ENCODE data around the gene HTR4.
"Not testable (repeated sequence)": the region's sequence is repeated elsewhere in the genome, so short reads cannot be mapped to it uniquely, and the experiment has no call there.

HTR4 gene

DNA sequence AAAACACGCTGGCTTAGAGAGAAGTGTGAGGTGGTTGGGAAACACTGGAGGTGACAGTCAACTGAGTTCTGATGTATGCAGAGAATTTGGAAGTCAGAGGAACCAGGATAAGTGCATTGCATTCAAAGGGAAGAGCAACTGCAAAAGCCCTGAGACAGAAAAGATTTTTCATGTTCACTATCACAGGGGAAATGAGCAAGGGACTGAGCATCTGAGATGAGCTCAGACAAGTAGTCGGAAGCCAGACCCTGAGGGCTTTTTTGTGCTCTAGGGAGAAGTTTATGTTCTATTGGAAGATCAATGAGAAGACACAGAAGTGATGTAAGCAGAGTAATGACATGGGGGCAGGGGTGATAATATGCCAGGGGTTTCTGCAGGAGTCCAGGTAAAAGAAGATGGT, 97.5 kb downstream of the HTR4 start:
- no peaks in the 10 kb centered on the region for H3K9me3 ChIP-seq (ENCODE audit: control insufficient read depth, insufficient read depth, low read length)
- no peaks in the 10 kb centered on the region for H3K27me3 ChIP-seq (ENCODE audit: control insufficient read depth, insufficient read depth, low read length)
- H3K4me3 ChIP-seq (ENCODE audit: low read depth, low read length): no peak overlapping the region
- no peak overlapping the region for H3K9ac ChIP-seq (ENCODE audit: low read depth, low read length)
- no peaks in the 10 kb centered on the region for H3K36me3 ChIP-seq (ENCODE audit: control insufficient read depth, insufficient read depth, low read length)
- peaks cover 11% of the 10 kb centered on the region for H3K4me1 ChIP-seq (ENCODE audit: control insufficient read depth, insufficient read depth, low read length)

DNA sequence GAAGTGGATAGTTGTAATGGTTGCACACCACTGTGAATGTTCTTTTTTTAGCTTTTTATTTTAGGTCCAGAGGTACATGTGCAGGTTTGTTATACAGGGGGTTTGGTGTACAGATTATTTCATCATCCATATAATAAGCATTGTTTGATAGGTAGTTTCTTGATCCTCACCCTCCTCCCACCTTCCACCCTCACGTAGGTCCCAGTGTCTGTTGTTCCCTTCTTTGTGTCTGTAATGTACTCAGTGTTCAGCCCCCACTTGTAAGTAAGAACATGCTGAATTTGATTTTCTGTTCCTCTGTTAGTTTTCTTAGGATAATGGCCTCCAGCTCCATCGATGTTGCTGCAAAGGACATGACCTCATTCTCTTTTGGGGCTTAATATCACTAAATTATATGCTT, 99.7 kb downstream of the HTR4 start:
- Histone ChIP-seq H3K9ac (ENCODE audit: low read depth, low read length) (no peak overlapping the region), H3K9me3 (ENCODE audit: control insufficient read depth, insufficient read depth, low read length) (no peaks in the 10 kb centered on the region), H3K36me3 (ENCODE audit: control insufficient read depth, insufficient read depth, low read length) (no peaks in the 10 kb centered on the region), H3K4me1 (ENCODE audit: control insufficient read depth, insufficient read depth, low read length) (peaks cover 9% of the 10 kb centered on the region), H3K27me3 (ENCODE audit: control insufficient read depth, insufficient read depth, low read length) (no peaks in the 10 kb centered on the region), H3K4me3 (ENCODE audit: low read depth, low read length) (no peak overlapping the region)

DNA sequence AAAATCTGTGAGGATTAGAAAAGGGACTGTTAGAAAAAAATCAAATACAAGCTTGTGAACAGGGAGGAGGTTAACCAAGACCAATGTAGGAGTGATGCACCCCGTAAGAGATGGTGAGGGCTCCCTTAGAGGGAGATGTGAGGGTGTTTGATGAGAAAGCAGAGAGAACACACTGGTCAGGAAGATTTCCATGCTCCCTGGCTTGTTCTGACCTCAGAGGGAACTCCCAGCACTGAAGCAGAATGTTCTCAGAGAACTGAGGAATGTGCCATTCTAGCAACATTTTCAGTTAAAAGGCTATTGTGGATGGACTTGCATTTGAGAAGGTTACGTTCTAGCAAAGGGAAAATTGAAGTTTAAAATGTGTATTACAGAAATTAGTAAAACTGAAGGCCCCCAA, 110.6 kb downstream of the HTR4 start:
- Histone ChIP-seq H3K4me1 (ENCODE audit: control insufficient read depth, insufficient read depth, low read length) (no peaks in the 10 kb centered on the region), H3K4me3 (ENCODE audit: low read depth, low read length) (no peak overlapping the region), H3K36me3 (ENCODE audit: control insufficient read depth, insufficient read depth, low read length) (no peaks in the 10 kb centered on the region), H3K27me3 (ENCODE audit: control insufficient read depth, insufficient read depth, low read length) (no peaks in the 10 kb centered on the region), H3K9me3 (ENCODE audit: control insufficient read depth, insufficient read depth, low read length) (no peaks in the 10 kb centered on the region), H3K9ac (ENCODE audit: low read depth, low read length) (no peak overlapping the region)

DNA sequence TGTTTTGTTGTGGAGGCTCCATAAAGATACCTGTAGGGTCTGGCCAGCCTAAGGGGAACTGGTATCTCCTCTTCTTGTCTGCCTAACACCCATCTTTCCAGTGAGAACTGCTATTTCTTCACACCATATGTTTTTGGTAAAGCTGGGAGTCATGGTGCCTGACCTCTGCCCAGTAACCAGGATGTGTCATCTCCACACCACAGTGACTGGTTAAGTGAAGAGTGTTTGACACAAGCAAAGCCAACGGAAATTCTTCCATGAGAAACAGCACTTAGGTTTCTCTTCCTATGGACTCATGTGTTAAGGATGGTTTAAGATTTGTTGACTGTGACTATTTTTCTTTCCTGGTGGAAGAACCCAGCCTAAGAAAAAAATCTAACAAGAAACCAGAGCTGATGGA, 111.5 kb downstream of the HTR4 start:
- Histone ChIP-seq H3K9me3 (ENCODE audit: control insufficient read depth, insufficient read depth, low read length) (no peaks in the 10 kb centered on the region), H3K36me3 (ENCODE audit: control insufficient read depth, insufficient read depth, low read length) (no peaks in the 10 kb centered on the region), H3K9ac (ENCODE audit: low read depth, low read length) (no peak overlapping the region), H3K27me3 (ENCODE audit: control insufficient read depth, insufficient read depth, low read length) (no peaks in the 10 kb centered on the region), H3K4me1 (ENCODE audit: control insufficient read depth, insufficient read depth, low read length) (no peaks in the 10 kb centered on the region), H3K4me3 (ENCODE audit: low read depth, low read length) (no peak overlapping the region)

DNA sequence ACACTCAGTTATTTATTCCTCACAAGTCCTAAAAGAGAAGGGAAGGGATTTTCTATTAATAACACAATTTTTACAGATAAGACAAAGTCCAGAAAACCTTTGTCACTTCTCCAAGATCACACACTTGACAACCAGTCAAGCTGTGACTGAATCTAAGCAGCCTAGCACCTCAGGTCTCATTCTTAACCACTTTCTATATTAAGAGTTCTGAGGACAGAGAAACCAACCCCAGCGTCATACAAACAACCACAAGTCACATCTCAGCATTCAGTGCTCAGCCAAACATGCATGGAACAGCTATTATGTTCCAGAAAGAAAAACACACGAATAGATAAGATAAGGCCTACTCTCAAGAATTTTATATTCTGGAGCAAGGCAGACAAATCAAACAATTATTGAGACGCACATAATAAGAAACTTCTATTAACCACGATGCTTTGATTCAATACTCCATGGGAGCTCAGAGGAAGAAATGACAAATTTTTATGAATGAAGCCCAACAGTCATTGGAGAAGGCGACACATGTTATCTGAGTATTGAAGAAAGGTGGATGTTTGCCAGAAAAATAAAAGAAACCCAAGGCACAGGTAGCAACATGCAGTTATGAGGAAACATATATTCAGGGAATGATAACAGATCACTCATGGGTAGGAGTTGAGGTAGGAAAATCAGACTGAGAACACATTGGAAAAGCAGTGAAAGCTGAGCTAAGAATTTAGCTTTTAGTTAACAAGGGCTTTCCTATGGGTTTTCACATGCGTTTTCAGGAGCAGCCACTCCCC, 113.1 kb downstream of the HTR4 start:
- no peaks in the 10 kb centered on the region for H3K36me3 ChIP-seq (ENCODE audit: control insufficient read depth, insufficient read depth, low read length)
- no peak overlapping the region for H3K9ac ChIP-seq (ENCODE audit: low read depth, low read length)
- no peaks in the 10 kb centered on the region for H3K9me3 ChIP-seq (ENCODE audit: control insufficient read depth, insufficient read depth, low read length)

DNA sequence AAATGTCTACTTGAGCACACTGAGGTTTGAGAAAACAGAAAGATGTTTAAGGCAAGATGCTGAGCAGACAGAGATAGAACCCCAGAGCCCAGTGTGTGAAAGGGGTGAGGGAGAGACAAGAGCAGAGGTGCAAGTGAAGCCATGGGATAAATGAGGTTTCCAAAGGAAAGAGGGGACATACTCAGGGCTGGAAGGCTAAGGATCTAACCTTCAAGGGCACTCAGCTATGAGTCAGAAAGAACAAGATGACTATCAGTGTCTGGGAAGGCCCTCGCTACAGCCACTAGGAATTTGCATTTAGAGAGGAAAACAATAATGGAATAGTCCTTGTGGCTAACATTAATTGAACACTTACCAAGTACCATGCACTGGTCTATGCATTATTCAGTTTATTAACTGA, 113.7 kb downstream of the HTR4 start:
- Histone ChIP-seq H3K27me3 (ENCODE audit: control insufficient read depth, insufficient read depth, low read length) (no peaks in the 10 kb centered on the region), H3K4me3 (ENCODE audit: low read depth, low read length) (no peak overlapping the region), H3K36me3 (ENCODE audit: control insufficient read depth, insufficient read depth, low read length) (no peaks in the 10 kb centered on the region), H3K9ac (ENCODE audit: low read depth, low read length) (no peak overlapping the region), H3K4me1 (ENCODE audit: control insufficient read depth, insufficient read depth, low read length) (no peaks in the 10 kb centered on the region), H3K9me3 (ENCODE audit: control insufficient read depth, insufficient read depth, low read length) (no peaks in the 10 kb centered on the region)

More for the DNA sequence above, 113.1 kb downstream of the HTR4 start:
- Histone ChIP-seq H3K27me3 (ENCODE audit: control insufficient read depth, insufficient read depth, low read length) (no peaks in the 10 kb centered on the region), H3K4me1 (ENCODE audit: control insufficient read depth, insufficient read depth, low read length) (no peaks in the 10 kb centered on the region), H3K4me3 (ENCODE audit: low read depth, low read length) (no peak overlapping the region)

DNA sequence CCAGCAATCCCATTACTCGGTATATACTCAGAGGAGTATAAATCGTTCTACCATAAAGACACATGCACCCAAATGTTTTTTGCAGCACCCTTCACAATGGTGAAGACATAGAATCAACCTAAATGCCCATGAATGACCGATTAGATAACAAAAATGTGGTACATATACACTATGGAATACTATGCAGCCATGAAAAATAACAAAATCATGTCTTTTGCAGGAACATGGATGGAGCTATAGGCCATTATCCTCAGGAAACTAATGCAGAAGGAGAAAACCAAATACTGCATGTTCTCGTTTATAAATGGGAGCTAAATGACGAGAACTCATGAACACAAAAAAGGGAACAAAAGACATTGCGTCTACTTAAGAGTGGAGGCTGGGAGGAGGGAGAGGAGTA, 114.5 kb downstream of the HTR4 start:
- Histone ChIP-seq H3K27me3 (ENCODE audit: control insufficient read depth, insufficient read depth, low read length) (no peaks in the 10 kb centered on the region), H3K4me3 (ENCODE audit: low read depth, low read length) (no peak overlapping the region), H3K9ac (ENCODE audit: low read depth, low read length) (no peak overlapping the region), H3K9me3 (ENCODE audit: control insufficient read depth, insufficient read depth, low read length) (no peaks in the 10 kb centered on the region), H3K36me3 (ENCODE audit: control insufficient read depth, insufficient read depth, low read length) (no peaks in the 10 kb centered on the region), H3K4me1 (ENCODE audit: control insufficient read depth, insufficient read depth, low read length) (no peaks in the 10 kb centered on the region)

DNA sequence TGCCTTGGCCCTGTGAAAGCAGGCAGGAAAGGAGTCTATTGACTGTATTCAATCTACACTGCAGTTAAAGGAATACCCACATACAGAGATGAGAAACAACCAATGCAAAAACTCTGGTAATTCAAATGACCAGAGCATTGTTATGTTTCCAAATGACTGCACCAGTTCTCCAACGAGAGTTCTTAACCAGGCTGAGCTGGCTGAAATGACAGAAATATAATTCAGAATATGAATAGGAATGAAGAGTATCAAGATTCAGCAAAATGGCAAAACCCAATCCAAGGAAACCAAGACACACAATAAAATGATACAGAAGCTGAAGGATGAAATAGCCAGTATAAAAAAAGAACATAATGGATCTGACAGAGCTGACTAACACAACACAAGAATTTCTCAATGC, 119.1 kb downstream of the HTR4 start:
- H3K36me3 ChIP-seq (ENCODE audit: control insufficient read depth, insufficient read depth, low read length): no peaks in the 10 kb centered on the region
- H3K9me3 ChIP-seq (ENCODE audit: control insufficient read depth, insufficient read depth, low read length): no peaks in the 10 kb centered on the region
- H3K4me1 ChIP-seq (ENCODE audit: control insufficient read depth, insufficient read depth, low read length): no peaks in the 10 kb centered on the region
- H3K9ac ChIP-seq (ENCODE audit: low read depth, low read length): no peak overlapping the region
- H3K27me3 ChIP-seq (ENCODE audit: control insufficient read depth, insufficient read depth, low read length): no peaks in the 10 kb centered on the region
- no peak overlapping the region for H3K4me3 ChIP-seq (ENCODE audit: low read depth, low read length)

DNA sequence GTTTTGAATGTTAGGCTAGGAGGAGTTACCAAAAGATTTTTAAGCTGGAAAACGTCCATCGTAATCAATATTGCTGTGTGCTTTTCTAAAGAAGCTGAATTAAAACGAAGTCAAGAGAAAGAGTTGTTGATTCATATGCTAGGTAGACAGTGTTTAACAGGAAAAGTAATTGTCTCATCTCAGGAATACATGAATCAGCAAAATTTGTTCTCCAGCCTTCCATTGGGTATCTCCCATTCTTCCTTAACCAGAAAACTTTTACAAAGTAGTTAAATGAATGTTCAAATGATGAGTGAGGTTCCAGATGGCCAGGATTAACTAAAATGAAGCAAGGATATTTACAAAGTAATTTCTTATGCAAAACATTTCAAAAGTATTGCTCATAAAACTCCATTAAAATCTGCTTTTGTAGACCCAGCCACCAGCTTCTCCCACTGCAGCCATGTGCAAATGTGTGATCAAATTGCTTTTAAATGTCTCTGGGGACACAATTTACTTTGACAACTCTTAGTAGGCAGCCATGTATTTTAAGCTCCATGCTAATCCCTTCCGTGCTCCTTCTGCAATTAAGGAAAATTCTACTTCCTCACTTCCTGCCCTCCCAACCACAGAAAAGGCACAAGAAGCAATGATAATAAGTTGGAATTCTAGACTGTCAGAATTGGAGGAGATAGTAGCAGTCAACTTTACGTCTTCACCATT, 121.2 kb downstream of the HTR4 start:
- Histone ChIP-seq H3K36me3 (ENCODE audit: control insufficient read depth, insufficient read depth, low read length) (no peaks in the 10 kb centered on the region), H3K9ac (ENCODE audit: low read depth, low read length) (no peak overlapping the region), H3K4me1 (ENCODE audit: control insufficient read depth, insufficient read depth, low read length) (no peaks in the 10 kb centered on the region), H3K4me3 (ENCODE audit: low read depth, low read length) (no peak overlapping the region), H3K27me3 (ENCODE audit: control insufficient read depth, insufficient read depth, low read length) (no peaks in the 10 kb centered on the region), H3K9me3 (ENCODE audit: control insufficient read depth, insufficient read depth, low read length) (no peaks in the 10 kb centered on the region)

DNA sequence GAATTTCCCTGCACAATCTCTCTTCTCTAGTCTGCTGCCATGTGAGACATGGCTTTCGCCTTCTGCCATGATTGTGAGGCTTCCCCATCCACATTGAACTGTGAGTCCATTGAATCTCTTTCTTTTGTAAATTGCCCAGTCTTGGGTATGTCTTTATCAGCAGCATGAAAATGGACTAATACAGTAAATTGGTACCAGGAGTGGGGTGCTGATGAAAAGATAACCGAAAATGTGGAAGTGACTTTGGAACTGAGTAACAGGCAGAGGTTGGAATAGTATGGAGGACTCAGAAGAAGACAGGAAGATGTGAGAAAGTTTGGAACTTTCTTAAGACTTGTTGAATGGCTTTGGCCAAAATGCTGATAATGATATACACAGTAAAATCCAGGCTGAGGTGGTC, 124.9 kb downstream of the HTR4 start:
- H3K9me3 ChIP-seq (ENCODE audit: control insufficient read depth, insufficient read depth, low read length); H3K36me3 ChIP-seq (ENCODE audit: control insufficient read depth, insufficient read depth, low read length); H3K4me1 ChIP-seq (ENCODE audit: control insufficient read depth, insufficient read depth, low read length); H3K9ac ChIP-seq (ENCODE audit: low read depth, low read length); H3K4me3 ChIP-seq (ENCODE audit: low read depth, low read length); H3K27me3 ChIP-seq (ENCODE audit: control insufficient read depth, insufficient read depth, low read length): not testable (repeated sequence)

DNA sequence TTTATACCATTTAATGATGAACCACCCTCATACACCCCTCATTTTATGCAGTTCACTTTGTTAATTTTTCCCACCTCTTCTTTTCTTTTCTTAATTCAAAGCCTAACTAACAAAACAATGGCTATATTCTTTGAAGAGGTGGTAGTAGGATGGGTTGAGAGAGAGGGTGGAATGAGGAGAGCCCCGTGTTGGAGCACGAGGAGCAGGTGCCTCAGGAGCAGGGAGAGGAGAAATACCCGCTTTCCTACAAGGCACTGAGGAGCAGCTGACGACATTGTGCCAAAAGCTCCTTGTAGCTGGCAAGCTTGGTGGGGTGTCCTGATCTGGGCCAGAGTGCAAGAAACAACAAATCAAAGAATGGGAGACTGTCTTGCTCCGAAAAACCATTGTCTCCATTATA, 129.6 kb downstream of the HTR4 start:
- Histone ChIP-seq H3K4me3 (ENCODE audit: low read depth, low read length) (no peak overlapping the region), H3K4me1 (ENCODE audit: control insufficient read depth, insufficient read depth, low read length) (no peaks in the 10 kb centered on the region), H3K27me3 (ENCODE audit: control insufficient read depth, insufficient read depth, low read length) (no peaks in the 10 kb centered on the region), H3K9ac (ENCODE audit: low read depth, low read length) (no peak overlapping the region), H3K9me3 (ENCODE audit: control insufficient read depth, insufficient read depth, low read length) (no peaks in the 10 kb centered on the region), H3K36me3 (ENCODE audit: control insufficient read depth, insufficient read depth, low read length) (no peaks in the 10 kb centered on the region)

DNA sequence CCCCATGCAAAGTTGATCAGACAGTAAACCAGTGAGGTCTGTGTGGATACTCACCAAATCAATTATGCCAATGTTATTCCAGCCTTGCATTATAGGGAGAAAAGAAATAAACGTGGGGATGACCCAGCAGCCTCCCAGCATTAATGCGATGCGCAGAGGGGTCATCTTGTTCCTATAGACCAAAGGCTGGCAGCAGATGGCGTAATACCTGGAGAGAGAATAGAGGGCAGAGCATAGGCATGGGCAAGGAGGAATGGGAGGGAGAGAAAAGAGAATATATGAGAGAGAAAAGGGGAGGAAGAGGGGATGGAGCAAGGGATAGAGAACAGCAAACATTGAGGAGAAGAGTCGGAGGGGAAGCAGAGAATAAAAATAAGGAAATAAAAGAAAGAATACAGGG, 131.2 kb downstream of the HTR4 start:
- no peaks in the 10 kb centered on the region for H3K36me3 ChIP-seq (ENCODE audit: control insufficient read depth, insufficient read depth, low read length)
- no peak overlapping the region for H3K4me3 ChIP-seq (ENCODE audit: low read depth, low read length)
- no peaks in the 10 kb centered on the region for H3K27me3 ChIP-seq (ENCODE audit: control insufficient read depth, insufficient read depth, low read length)
- H3K9me3 ChIP-seq (ENCODE audit: control insufficient read depth, insufficient read depth, low read length): no peaks in the 10 kb centered on the region
- no peaks in the 10 kb centered on the region for H3K4me1 ChIP-seq (ENCODE audit: control insufficient read depth, insufficient read depth, low read length)
- no peak overlapping the region for H3K9ac ChIP-seq (ENCODE audit: low read depth, low read length)
